Psoas muscle (tissue), 8 donors: ENCODE measurements around the gene ESYT3. TPM values are rescaled to one million over a fixed set of nuclear protein-coding genes. Genes with fewer than 3 reads are reported as not detected.

Experiments
- ATAC-seq, 4 donors: fragments of 200-7000 bp; cut with Tn5 transposase; one replicate each; pipeline ENCODE4 v1.9.1; 2020; ENCODE audit warnings: moderate library complexity in 3 of 4, mild to moderate bottlenecking in 2 of 4
- DNase-seq, 2 donors: peaks; one replicate each; pipeline ENCODE4 v3.0.0-alpha.2; 2020
- H3K27ac ChIP-seq: fragments of 200-600 bp; one replicate; pipeline ENCODE4 v1.8.0; 2022
- H3K27me3 ChIP-seq, 3 donors: fragments of 200-600 bp in 1 of 3; one replicate each; pipeline versions ENCODE4 v1.6.1 to v1.8.0; 2013 to 2022; ENCODE audit warnings: low read length in 2 of 3, mild to moderate bottlenecking in 2 of 3, moderate library complexity in 1 of 3; ENCODE audit not compliant: insufficient read depth in 3 of 3
- H3K36me3 ChIP-seq, 2 donors: fragments of 200-600 bp in 1 of 2; one replicate each; pipeline versions ENCODE4 v1.6.1 to v1.8.0; 2013 to 2022; ENCODE audit warnings: low read depth in 1 of 2, mild to moderate bottlenecking in 1 of 2, moderate library complexity in 1 of 2; ENCODE audit not compliant: insufficient read depth in 1 of 2
- H3K4me1 ChIP-seq: fragments of 200-600 bp; one replicate; pipeline ENCODE4 v1.8.0; 2022
- H3K4me3 ChIP-seq: fragments of 200-600 bp; one replicate; pipeline ENCODE4 v1.8.0; 2022; ENCODE audit warnings: mild to moderate bottlenecking
- H3K9me3 ChIP-seq: fragments of 200-600 bp; one replicate; pipeline ENCODE4 v1.8.0; 2022
- WGBS, 3 donors: extraction: QIAGEN DNeasy Blood & Tissue Kit; methylation state at CpG; one replicate each; pipeline versions ENCODE4 v1.1.6 to v1.1.7; 2013; 5-methylcytosine and 5-hydroxymethylcytosine counted together
- intact Hi-C, 2 donors: fragments of 100-400 bp; cut with DNase I; formaldehyde crosslinking; loops; one replicate each; pipeline versions ENCODE4 v1.11.0 to v1.14.2; 2022
- polyA plus RNA-seq, 3 donors: library from polyadenylated mRNA; stranded (reverse); fragments of 200-250 nt; gene quantifications; one replicate each; pipeline ENCODE4 v1.2.3, GENCODE V29; 2013
- total RNA-seq, 4 donors: library from RNA; stranded (reverse); fragmentation: NEBNext Ultra II Directional in 2 of 4; extraction: Animal tissue kit (Norgen Biotek cat#: 25700) in 2 of 4; gene quantifications; one replicate each; pipeline versions ENCODE4 v1.2.1 to v1.2.4, GENCODE V29; 2021 to 2023
- TF ChIP-seq, protein P1 (sequence below): fragments of 200-600 bp; IDR thresholded peaks from one replicate; pipeline ENCODE4 v1.8.0; 2022; ENCODE audit warnings: antibody characterized with exemption
- donor health status: healthy with polysubstance abuse.
- donor health status: DM: no; HTN: no; CAD: no; lungs with moderate emphysema.
- donor health status: Bipolar disorder and iron deficiency.
- donor health status: healthy.
- donor health status: DM: yes; HTN: yes; CAD: no.
- donor health status: DM: no; HTN: no; CAD: no.
- donor health status: DM: no; HTN: no; CAD: no.
- donor health status: DM: yes; HTN: yes; CAD: no.

ESYT3 gene
- total and polyA plus RNA-seq, 7 donors: 0.35 to 4.5 (median 2.0) TPM

DNA sequence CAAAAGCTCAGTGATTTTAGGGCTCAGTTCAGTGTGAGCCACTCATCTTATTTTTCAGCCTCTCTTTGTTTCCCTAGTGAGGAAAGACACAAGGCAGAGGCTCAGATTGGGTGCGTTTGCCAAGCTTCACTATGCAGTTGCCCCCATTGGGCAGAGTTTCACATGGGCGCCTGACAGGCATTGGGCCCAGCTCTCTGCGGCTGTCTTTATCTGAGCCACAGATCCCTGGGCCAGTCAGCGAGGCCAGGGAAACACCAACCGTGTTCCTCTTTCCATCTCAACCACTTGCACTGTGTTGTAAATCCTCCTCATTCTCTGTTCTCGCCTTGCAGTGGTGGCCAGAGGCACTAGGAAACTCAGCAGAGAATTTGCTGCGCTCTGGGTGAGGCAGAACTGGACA, 10.8 kb downstream of the ESYT3 start:
- intact Hi-C loops: loop anchor here in 1 of 2 donors (2.0 kb wide), 1 partner anchor 48 kb away; no protein-coding TSS in a partner anchor
- DNase-seq (no peak), ATAC-seq (no peak)
- TF ChIP-seq, protein P1, sequence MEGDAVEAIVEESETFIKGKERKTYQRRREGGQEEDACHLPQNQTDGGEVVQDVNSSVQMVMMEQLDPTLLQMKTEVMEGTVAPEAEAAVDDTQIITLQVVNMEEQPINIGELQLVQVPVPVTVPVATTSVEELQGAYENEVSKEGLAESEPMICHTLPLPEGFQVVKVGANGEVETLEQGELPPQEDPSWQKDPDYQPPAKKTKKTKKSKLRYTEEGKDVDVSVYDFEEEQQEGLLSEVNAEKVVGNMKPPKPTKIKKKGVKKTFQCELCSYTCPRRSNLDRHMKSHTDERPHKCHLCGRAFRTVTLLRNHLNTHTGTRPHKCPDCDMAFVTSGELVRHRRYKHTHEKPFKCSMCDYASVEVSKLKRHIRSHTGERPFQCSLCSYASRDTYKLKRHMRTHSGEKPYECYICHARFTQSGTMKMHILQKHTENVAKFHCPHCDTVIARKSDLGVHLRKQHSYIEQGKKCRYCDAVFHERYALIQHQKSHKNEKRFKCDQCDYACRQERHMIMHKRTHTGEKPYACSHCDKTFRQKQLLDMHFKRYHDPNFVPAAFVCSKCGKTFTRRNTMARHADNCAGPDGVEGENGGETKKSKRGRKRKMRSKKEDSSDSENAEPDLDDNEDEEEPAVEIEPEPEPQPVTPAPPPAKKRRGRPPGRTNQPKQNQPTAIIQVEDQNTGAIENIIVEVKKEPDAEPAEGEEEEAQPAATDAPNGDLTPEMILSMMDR: no peak
- Histone ChIP-seq H3K9me3 (no peaks in the 10 kb centered on the region), H3K4me3 (no peak overlapping the region), H3K36me3 (no peaks in the 10 kb centered on the region), H3K27me3 (no peaks in the 10 kb centered on the region), H3K4me1 (no peaks in the 10 kb centered on the region), H3K27ac (no peak overlapping the region)
- 79 to 84% (median 79%) methylated on average over 7 of the region's 7 CpGs for WGBS, 3 donors

DNA sequence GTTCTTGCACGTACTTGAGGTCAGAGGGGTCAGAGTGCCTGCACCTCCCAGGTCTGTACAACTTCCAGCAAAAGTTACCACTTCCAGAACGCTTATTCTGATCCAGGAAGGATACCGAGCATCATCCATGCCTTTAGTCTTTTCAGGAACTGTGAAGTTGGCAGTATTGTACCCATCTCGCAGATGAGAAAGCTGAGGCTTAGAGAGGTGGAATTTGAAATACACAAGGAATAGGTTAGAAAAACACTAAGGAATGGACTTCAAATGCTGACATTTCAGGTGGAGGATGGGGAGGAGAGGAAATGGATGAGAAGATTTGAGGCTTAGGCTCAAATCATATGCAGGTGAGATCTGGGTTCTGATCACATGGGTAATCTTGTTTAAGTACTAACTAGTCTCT, 11.2 kb downstream of the ESYT3 start:
- H3K4me3 ChIP-seq: no peak overlapping the region
- H3K9me3 ChIP-seq: no peaks in the 10 kb centered on the region
- no peaks in the 10 kb centered on the region for H3K4me1 ChIP-seq
- DNase-seq (no peak), ATAC-seq (no peak)
- H3K27ac ChIP-seq: no peak overlapping the region
- WGBS, 3 donors: 88 to 91% (median 88%) methylated on average over 4 of the region's 4 CpGs
- intact Hi-C loops: loop anchor here in 1 of 2 donors (2.0 kb wide), 1 partner anchor 47 kb away; no protein-coding TSS in a partner anchor
- no peaks in the 10 kb centered on the region for H3K27me3 ChIP-seq
- H3K36me3 ChIP-seq: no peaks in the 10 kb centered on the region
- TF ChIP-seq, protein P1: no peak

DNA sequence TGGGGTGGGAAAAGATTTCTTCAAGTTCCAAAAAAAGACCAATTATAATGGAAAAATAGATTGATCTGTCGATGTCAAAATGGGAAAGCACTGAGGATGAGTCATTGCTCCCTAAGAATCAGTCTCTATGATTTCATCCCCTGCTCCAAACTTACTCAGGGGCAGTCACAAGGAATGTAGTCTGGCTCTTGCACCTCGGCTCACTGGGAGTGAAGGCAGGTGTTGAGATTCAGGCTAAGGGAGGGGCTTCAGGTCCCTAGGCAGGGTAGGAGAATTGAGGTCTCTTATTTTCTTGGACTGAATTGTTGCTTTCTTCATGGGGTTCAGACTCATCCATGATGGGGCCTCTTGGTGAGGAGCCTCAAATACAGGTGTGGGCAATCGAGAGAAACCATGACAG, 14.2 kb downstream of the ESYT3 start:
- H3K27ac ChIP-seq: no peak overlapping the region
- 80 to 88% (median 88%) methylated on average over 3 of the region's 3 CpGs for WGBS, 3 donors
- no peak for DNase-seq
- no peaks in the 10 kb centered on the region for H3K27me3 ChIP-seq
- H3K9me3 ChIP-seq: no peaks in the 10 kb centered on the region
- no peak overlapping the region for H3K4me3 ChIP-seq
- no peak for ATAC-seq
- TF ChIP-seq, protein P1: no peak
- H3K36me3 ChIP-seq: no peaks in the 10 kb centered on the region
- no peaks in the 10 kb centered on the region for H3K4me1 ChIP-seq
- intact Hi-C loops: no loop called here

DNA sequence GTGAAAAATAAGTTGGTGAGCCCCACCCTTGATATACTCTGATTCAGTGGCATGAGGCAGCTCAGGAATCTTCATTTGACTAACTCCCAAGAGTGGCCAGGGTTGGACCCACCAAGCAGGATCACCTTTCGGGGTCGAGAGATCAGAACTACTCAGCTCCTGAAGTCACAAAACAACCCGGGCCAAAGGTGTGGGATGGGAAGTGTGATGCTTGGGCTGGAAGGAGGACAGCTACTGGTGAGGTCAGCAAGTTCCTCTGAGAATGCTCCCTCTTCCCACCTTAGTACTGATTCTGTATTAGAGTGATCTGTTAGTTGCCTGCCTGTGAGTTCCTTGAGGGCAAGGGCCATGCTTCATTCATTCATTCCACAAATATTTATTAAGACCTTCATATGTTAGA, 15.1 kb downstream of the ESYT3 start:
- Histone ChIP-seq H3K36me3 (no peaks in the 10 kb centered on the region), H3K4me3 (no peak overlapping the region), H3K27me3 (no peaks in the 10 kb centered on the region), H3K9me3 (no peaks in the 10 kb centered on the region), H3K4me1 (no peaks in the 10 kb centered on the region), H3K27ac (no peak overlapping the region)
- ATAC-seq (no peak), DNase-seq (no peak)
- TF ChIP-seq, protein P1: no peak
- intact Hi-C loops: no loop called here
- 84 to 98% (median 87%) methylated on average over 3 of the region's 3 CpGs for WGBS, 3 donors

DNA sequence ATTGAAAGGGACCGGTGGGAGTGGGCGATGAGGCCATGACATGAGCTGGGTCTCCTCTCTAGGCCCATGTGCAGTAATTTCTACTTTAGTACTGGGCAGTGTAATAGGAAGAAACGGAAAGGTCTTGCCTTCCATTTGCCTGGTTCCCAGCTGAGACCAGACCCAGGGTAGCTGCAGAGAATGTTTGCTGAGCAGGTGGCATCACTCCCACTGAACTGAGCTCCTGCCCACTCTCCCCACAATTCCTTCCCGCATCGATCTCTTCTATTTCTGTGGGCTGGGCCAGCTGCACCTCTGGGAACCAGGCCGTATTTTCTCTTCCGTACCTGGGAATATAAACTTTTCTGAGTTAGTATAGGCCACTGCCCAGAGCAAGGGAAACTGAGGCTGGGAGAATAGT, 15.8 kb downstream of the ESYT3 start:
- 90 to 95% (median 91%) methylated on average over 7 of the region's 7 CpGs for WGBS, 3 donors
- no peak overlapping the region for H3K4me3 ChIP-seq
- H3K27me3 ChIP-seq: no peaks in the 10 kb centered on the region
- ATAC-seq (no peak), DNase-seq (no peak)
- no peaks in the 10 kb centered on the region for H3K4me1 ChIP-seq
- no peak overlapping the region for H3K27ac ChIP-seq
- TF ChIP-seq, protein P1: no peak
- no peaks in the 10 kb centered on the region for H3K9me3 ChIP-seq
- intact Hi-C loops: no loop called here
- no peaks in the 10 kb centered on the region for H3K36me3 ChIP-seq
